GM23338 (cell line): ENCODE measurements around the gene MCU. TPM values are rescaled to one million over a fixed set of nuclear protein-coding genes. Genes with fewer than 3 reads are reported as not detected.
A peak's percentile ranks its signal among the peaks of the same experiment; 100 is the strongest.

Experiments used
- ATAC-seq: fragments of 200-7000 bp; cut with Tn5 transposase; 3 replicates; pipeline ENCODE4 v1.9.1; 2020
- DNase-seq: peaks from one replicate; pipeline ENCODE4 v3.0.0-alpha.2; 2015; ENCODE audit warnings: low spot score
- H2AFZ ChIP-seq: fragments of 200-600 bp; sonication (generic); 2 replicates; pipeline ENCODE4 v1.8.0; 2016; ENCODE audit warnings: antibody characterized with exemption, mild to moderate bottlenecking, moderate library complexity
- H3F3A ChIP-seq: fragments of 200-600 bp; sonication (generic); replicated peaks from 2 replicates; pipeline ENCODE4 v1.8.0; 2017; ENCODE audit warnings: antibody characterized with exemption, mixed run types, low read depth
- H3K27ac ChIP-seq: fragments of 200-600 bp; sonication (generic); 2 replicates; pipeline ENCODE4 v1.6.1; 2016; ENCODE audit warnings: low read depth
- H3K27me3 ChIP-seq: fragments of 200-600 bp; sonication (generic); 2 replicates; pipeline ENCODE4 v1.8.0; 2016; ENCODE audit warnings: mild to moderate bottlenecking, mixed run types, moderate library complexity; ENCODE audit not compliant: insufficient read depth
- H3K36me3 ChIP-seq: fragments of 200-600 bp; sonication (generic); 2 replicates; pipeline ENCODE4 v1.8.0; 2016; ENCODE audit warnings: mild to moderate bottlenecking; ENCODE audit not compliant: insufficient read depth
- H3K4me1 ChIP-seq: fragments of 200-600 bp; sonication (generic); 2 replicates; pipeline ENCODE4 v1.8.0; 2016; ENCODE audit warnings: mild to moderate bottlenecking, moderate library complexity; ENCODE audit not compliant: insufficient read depth
- H3K4me2 ChIP-seq: fragments of 200-600 bp; sonication (generic); 2 replicates; pipeline ENCODE4 v1.7.1; 2017; ENCODE audit warnings: mixed run types
- H3K4me3 ChIP-seq: fragments of 200-600 bp; sonication (generic); 2 replicates; pipeline ENCODE4 v1.6.1; 2016; ENCODE audit warnings: mixed run types
- H3K79me2 ChIP-seq: fragments of 200-600 bp; sonication (generic); replicated peaks from 2 replicates; pipeline ENCODE4 v1.8.0; 2017; ENCODE audit warnings: mild to moderate bottlenecking; ENCODE audit not compliant: insufficient read depth
- H3K9me2 ChIP-seq: fragments of 200-600 bp; sonication (generic); 2 replicates; pipeline ENCODE4 v1.8.0; 2017; ENCODE audit not compliant: insufficient read depth
- H4K20me1 ChIP-seq: fragments of 200-600 bp; sonication (generic); replicated peaks from 2 replicates; pipeline ENCODE4 v1.8.0; 2017; ENCODE audit warnings: mild to moderate bottlenecking; ENCODE audit not compliant: insufficient read depth
- H3K27ac Mint-ChIP-seq: 2 replicates; pipeline ENCODE4 v1.8.0; 2020; ENCODE audit warnings: inconsistent platforms, mild to moderate bottlenecking, moderate library complexity, mixed read lengths
- H3K27me3 Mint-ChIP-seq: 3 replicates; pipeline ENCODE4 v1.8.0; 2022; ENCODE audit warnings: low read depth, mild to moderate bottlenecking, moderate library complexity, mixed read lengths, inconsistent platforms; ENCODE audit not compliant: insufficient read depth, poor library complexity
- H3K36me3 Mint-ChIP-seq: 3 replicates; pipeline ENCODE4 v1.8.0; 2021; ENCODE audit warnings: low read depth, mild to moderate bottlenecking, inconsistent platforms, moderate library complexity, mixed read lengths
- H3K4me1 Mint-ChIP-seq: 3 replicates; pipeline ENCODE4 v1.8.0; 2020; ENCODE audit warnings: mild to moderate bottlenecking, inconsistent platforms, mixed read lengths
- H3K4me3 Mint-ChIP-seq: 3 replicates; pipeline ENCODE4 v1.8.0; 2021; ENCODE audit warnings: moderate library complexity, mild to moderate bottlenecking, inconsistent platforms, mixed read lengths
- H3K9me3 Mint-ChIP-seq: 3 replicates; pipeline ENCODE4 v1.8.0; 2020; ENCODE audit warnings: moderate library complexity, mild to moderate bottlenecking, inconsistent platforms, mixed read lengths
- CREB1 ChIP-seq: fragments of 250-450 bp; sonication (Bioruptor Pico); IDR thresholded peaks from 2 replicates; pipeline ENCODE4 v1.5.0; 2020; ENCODE audit warnings: low read depth, mild to moderate bottlenecking, moderate library complexity
- CTCF ChIP-seq, 2 experiments: fragments of 200-600 bp in 1 of 2; sonication (generic) in 1 of 2; conservative IDR thresholded peaks; 2 replicates each; pipeline versions ENCODE4 v1.5.1 to v1.6.1; 2016 to 2017; ENCODE audit warnings: antibody characterized with exemption in 2 of 2, low read depth in 2 of 2, mild to moderate bottlenecking in 2 of 2, moderate library complexity in 1 of 2
- ETS1 ChIP-seq: IDR thresholded peaks from 2 replicates; pipeline ENCODE4 v1.6.1; 2016; ENCODE audit warnings: antibody characterized with exemption
- POLR2AphosphoS5 ChIP-seq: IDR thresholded peaks from 2 replicates; pipeline ENCODE4 v1.6.1; 2016; ENCODE audit warnings: antibody characterized with exemption, low read depth
- ZNF114 ChIP-seq: fragments of 250-450 bp; sonication (Bioruptor Pico); IDR thresholded peaks from 2 replicates; pipeline ENCODE4 v1.5.0; 2020; ENCODE audit warnings: mild to moderate bottlenecking, moderate library complexity
- ZNF462 ChIP-seq: fragments of 250-450 bp; sonication (Bioruptor Pico); IDR thresholded peaks from 2 replicates; pipeline ENCODE4 v1.5.0; 2020; ENCODE audit warnings: mild to moderate bottlenecking, moderate library complexity
- polyA plus RNA-seq: library from polyadenylated mRNA; unstranded; fragments of >200 nt; fragmentation: Nextera tagmentation; extraction: Ambion mirVana; gene quantifications from 2 replicates; pipeline ENCODE4 v1.2.1, GENCODE V29; 2016
- total RNA-seq: library from RNA; depleted of rRNA; stranded (reverse); fragments of >200 nt; shearing (Covaris generic); gene quantifications from 2 replicates; pipeline ENCODE4 v1.2.3, GENCODE V29; 2014

MCU gene
- total and polyA plus RNA-seq, 2 experiments from 2014 or later, result 41.8 to 68.2 TPM

GRCh38 chr10:72895236-72895850, 203.4 kb downstream of the MCU start:
- no peaks in the 10 kb centered on the region for H3K9me3 Mint-ChIP-seq
- H3K36me3 Mint-ChIP-seq, result no peaks in the 10 kb centered on the region
- H3K27me3 Mint-ChIP-seq, result peaks cover 1% of the 10 kb centered on the region
- no peak for ATAC-seq
- Histone ChIP-seq H3K36me3 (no peaks in the 10 kb centered on the region), H3K79me2 (no peaks in the 10 kb centered on the region), H4K20me1 (no peaks in the 10 kb centered on the region), H3K4me2 (no peak overlapping the region), H2AFZ (no peak overlapping the region; the same call in 1 of the 2 replicates), H3K27ac (no peak overlapping the region), H3K27me3 (no peaks in the 10 kb centered on the region), H3K4me1 (no peaks in the 10 kb centered on the region), H3K9me2 (no peaks in the 10 kb centered on the region), H3F3A (no peaks in the 10 kb centered on the region), H3K4me3 (no peak overlapping the region)
- no peak overlapping the region for H3K27ac Mint-ChIP-seq
- TF ChIP-seq ZNF462 (CRISPR knock-in tag), result no peak
- no peaks in the 10 kb centered on the region for H3K4me1 Mint-ChIP-seq
- H3K4me3 Mint-ChIP-seq, result no peak overlapping the region
- DNase-seq, result peak; percentile 8

- H3K4me3 ChIP-seq, result no peak overlapping the region
- no peak for TF ChIP-seq ETS1
- no peak for TF ChIP-seq ZNF114 (CRISPR knock-in tag)
- TF ChIP-seq CREB1, result no peak
- TF ChIP-seq CTCF (conservative IDR thresholded peaks at IDR 0.05; ENCODE audit: low read depth in 2 of 2), result no peak
- no peak for TF ChIP-seq POLR2AphosphoS5
- H3K9me2 ChIP-seq, result no peaks in the 10 kb centered on the region; the same call in 1 of the 2 replicates
- H4K20me1 ChIP-seq, result no peaks in the 10 kb centered on the region
- H3K79me2 ChIP-seq, result no peaks in the 10 kb centered on the region
- no peak for DNase-seq
- no peak overlapping the region for H2AFZ ChIP-seq
- no peak overlapping the region for H3K27ac ChIP-seq
- H3K4me1 Mint-ChIP-seq, result no peaks in the 10 kb centered on the region
- no peak overlapping the region for H3K27ac Mint-ChIP-seq
- H3K4me1 ChIP-seq, result no peaks in the 10 kb centered on the region
- no peaks in the 10 kb centered on the region for H3F3A ChIP-seq
- H3K36me3 ChIP-seq, result peaks cover 3% of the 10 kb centered on the region; the same call in 1 of the 2 replicates
- no peak overlapping the region for H3K4me2 ChIP-seq
- H3K27me3 ChIP-seq, result no peaks in the 10 kb centered on the region
- peaks cover 3% of the 10 kb centered on the region for H3K9me3 Mint-ChIP-seq
- ATAC-seq, result no peak
- no peak overlapping the region for H3K4me3 Mint-ChIP-seq
- H3K27me3 Mint-ChIP-seq, result peaks cover 1% of the 10 kb centered on the region
- peaks cover under 1% of the 10 kb centered on the region; the same call in 1 of the 3 replicates for H3K36me3 Mint-ChIP-seq
Observed at GRCh38 chr10:72898616-72899015, 206.7 kb downstream of the MCU start.
